SW480 (cell line): ENCODE measurements around the gene NUTM2G.
"Not testable (repeated sequence)": the region's sequence is repeated elsewhere in the genome, so short reads cannot be mapped to it uniquely, and the experiment has no call there.

Source experiments
- DNase-seq: peaks from one replicate; pipeline ENCODE4 v3.0.0-alpha.2; 2016; ENCODE audit warnings: low spot score

Gene NUTM2G, protein sequence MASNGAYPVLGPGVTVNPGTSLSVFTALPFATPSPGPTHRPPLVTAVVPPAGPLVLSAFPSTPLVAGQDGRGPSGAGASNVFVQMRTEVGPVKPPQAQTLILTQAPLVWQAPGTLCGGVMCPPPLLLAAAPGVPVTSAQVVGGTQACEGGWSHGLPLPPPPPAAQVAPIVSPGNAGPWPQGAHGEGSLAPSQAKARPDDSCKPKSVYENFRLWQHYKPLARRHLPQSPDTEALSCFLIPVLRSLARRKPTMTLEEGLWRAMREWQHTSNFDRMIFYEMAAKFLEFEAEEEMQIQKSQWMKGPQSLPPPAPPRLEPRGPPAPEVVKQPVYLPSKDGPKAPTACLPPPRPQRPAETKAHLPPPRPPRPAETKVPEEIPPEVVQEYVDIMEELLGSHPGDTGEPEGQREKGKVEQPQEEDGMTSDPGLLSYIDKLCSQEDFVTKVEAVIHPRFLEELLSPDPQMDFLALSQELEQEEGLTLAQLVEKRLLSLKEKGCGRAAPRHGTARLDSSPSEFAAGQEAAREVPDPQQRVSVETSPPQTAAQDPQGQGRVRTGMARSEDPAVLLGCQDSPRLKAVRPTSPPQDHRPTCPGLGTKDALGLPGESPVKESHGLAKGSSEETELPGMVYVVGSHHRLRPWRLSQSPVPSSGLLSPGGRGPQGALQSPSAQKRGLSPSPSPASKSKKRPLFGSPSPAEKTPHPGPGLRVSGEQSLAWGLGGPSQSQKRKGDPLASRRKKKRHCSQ

DNA sequence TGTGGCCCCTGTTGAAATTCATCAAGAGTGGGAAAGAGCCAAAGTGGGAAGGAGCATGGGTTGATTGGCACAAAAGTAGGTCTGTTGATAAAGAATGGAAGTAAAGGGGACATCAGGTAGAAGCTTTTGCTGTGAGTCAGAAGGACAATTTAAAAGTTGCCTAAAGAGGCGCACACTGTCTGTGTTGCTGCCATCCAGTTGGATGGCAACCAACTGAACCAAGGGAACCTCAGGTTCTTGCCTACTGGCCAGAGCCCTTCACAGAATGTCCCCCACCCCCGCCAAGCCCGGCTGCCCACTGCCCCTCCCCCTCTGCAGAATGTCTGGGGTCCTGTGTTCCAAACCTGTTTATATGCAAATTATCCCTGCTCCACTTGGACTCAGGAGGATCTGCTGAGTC is at the start of gene NUTM2G:
Gene NUTM2G, plus strand, starts transcription at position 301 of the 400 bp plus-strand sequence. CDS start 182 bp downstream, outside the sequence.
- DNase-seq, result not testable (repeated sequence)

DNA sequence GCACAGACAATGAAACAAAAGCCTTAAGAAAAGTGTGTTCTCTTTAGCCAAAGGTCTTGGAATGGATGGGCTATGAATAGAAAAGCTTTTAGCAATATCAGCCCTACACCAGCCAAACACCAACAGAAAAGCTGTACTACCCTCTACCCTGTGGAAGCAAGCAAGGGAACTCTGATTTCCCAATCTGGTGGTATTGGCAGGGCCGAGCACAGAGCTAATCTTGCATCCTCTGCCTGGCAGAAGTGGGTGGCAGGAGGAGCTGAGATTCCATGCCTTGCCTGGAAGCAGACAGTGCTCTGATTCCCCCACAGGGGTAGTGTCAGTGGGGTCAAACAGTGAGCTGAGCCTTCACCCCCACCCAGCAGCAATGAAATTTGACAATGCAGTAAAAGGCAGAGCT is 44.7 kb upstream of the NUTM2G start:
- no peak for DNase-seq

DNA sequence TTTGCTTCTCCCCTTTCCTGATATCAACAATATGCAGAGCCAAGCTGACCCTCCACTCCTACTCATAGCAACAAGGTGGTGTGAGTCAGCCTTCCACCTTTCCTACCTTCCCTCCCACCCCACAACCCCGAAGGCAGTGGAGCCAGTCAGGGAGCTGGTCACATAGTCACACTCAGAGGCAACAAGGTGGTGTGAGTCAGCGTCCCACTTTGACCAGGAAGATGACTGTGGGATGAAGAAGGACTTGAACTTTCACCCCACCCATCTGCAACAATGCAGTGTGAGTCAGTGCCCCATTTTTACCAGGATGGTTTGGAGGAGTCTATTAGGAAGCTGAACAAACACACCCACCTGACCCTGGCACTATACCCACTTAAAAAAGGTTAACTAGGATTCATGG is 44.2 kb upstream of the NUTM2G start:
- peak; percentile 84 for DNase-seq

DNA sequence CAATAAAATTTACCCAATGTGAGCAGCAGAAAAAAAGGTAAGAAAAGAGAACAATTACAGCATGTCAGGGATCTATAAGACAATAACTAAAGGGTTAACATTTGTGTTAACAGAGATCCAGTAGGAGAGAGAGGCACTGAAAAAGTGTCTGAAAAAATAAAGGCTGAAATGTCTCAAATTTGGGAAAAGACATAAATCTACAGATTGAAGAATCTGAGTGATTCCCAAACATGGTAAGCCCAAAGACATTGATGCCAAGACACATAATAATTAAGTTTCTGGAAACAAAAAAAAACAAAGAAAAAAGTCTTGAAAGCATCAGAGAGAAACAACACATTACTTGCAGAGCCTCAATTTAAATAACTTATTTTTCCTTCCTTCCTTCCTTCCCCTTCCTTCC is 43.2 kb upstream of the NUTM2G start:
- DNase-seq, result no peak

DNA sequence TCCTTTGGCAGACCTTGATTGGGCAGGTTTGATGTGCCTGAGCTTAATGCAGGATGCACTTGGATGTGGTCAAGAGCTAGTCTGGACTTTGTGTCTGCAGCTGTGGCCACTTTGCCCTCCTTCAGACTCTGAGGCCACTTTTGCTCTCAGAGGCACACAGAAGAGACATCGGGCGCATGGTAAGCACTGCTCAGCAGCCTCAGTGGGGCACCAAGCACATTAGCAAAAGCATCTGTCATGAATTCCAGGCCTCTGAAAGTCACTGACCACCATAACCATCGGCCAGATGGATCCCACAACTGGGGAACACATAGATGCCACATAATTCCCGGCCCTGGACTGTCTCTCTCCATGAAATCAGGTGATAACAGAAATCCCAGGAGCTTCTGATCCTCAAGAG is 40.1 kb upstream of the NUTM2G start:
- DNase-seq, result no peak

DNA sequence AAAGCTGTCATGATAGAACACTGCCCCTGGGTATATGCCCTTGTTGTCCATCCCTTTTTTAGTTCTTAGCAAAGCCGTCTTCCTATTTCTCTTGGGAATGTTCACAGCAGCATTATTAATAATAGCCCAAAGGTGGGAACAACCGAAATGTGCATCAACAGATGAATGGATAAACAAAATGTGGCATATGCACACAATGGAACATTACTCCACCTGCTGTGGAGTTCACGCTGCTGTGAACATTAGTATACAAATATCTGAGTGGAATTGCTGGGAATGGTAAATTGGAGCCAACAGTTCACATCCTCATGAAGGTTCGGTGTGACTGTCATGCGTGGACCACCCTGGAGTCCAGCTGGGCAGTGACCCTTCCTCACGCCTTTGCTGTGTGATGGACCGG is 36.5 kb upstream of the NUTM2G start:
- DNase-seq, result no peak

DNA sequence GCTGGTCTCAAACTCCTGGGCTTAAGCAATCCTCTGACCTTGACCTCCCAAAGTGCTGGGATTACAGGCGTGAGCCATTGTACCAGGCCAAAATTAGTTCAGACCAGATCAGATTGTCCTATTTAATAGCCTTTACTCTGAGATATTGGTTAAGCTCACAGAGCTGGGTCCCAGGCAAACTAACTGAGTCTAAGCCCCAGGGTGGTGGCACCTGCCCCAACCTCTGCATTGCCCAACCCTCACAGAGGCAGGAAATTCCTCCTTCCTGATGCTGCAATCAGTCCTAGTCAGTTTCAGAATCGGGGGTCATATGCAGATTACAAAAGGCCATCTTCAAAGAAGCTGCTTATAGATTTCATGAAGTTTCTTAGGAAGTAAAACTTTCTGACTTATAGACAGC is 28.6 kb upstream of the NUTM2G start:
- DNase-seq, result not testable (repeated sequence)

DNA sequence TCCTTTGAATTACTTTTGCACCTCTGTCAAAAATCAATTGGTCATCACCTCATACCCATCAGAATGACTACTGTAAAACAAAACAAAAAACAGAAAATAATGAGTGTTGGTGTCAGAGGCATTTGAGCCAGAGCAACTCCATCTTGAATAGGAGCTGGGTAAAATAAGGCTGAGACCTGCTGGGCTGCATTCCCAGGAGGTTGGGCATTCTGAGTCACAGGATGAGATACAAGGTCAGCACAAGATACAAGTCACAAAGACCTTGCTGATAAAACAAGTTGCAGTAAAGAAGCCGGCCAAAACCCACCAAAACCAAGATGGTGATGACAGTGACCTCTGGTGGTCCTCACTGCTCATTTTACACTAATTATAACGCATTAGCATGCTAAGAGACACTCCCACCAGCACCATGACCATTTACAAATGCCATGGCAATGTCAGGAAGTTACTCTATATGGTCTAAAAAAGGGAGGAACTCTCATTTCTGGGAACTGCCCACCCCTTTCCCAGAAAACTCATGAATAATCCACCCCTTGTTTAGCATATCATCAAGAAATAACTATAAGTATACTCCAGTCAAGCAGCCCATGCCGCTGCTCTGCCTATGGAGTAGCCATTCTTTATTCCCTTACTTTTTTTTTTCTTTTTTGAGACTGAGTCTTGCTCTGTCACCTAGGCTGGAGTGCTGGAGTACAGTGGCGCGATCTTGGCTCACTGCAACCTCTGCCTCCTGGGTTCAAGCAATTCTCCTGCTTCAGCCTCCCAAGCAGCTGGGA is 23.5 kb upstream of the NUTM2G start:
- not testable (repeated sequence) for DNase-seq

DNA sequence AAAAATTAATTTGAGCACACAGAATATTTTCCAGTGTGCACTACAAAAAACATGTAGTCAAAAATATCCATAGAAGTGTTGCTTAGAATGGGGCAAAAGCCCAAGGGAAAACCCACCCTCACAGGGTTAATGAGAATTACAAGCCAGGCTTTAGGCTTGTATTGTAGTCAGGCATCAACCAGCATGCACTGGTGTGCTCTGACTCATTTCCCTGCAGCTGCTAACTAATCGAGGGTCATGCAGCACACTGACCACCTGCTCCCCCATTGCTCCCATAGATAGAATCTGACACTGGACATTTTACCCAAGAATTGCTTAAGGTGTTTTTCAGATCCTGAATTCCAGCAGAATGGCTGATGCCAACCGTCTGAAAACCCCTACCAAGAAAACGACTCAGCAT is 20.2 kb upstream of the NUTM2G start:
- not testable (repeated sequence) for DNase-seq

DNA sequence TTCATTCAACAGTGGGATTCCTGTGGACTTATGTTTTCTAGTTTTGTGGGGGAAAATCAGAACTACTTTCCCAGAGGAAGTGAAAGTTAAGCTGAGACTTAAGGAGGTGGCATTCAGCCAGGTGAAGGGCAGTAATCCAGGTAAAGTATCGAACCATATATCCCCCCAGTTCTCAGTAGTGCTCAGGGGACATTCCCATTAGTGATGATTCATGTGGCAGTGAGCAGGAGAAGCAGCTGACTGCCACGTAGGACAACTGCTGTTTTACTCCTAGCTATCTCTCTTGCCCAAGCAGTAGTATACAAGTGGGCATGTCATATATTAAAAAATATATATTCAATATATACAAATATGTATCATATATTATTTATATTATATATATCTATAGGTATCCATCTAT is 13.1 kb upstream of the NUTM2G start:
- not testable (repeated sequence) for DNase-seq

DNA sequence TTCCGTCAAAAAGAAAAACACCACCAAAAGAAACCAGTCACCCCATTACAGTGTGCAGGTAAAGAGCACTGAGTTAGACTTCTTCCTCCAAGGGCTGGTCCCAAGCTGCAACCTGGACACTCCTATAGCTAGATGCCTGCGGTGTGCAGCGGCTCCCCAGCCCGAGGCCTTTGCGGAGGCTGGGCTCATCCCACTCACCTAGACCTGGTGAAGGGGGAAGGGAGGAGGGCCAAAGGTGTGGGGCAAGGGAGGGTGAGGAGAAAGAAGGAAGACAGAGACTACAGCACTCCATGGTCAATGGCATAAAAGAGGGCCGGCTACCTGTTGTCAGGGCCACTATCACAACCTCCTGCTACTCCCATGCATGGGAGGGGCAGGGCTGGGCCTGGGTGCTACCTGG is 12.1 kb upstream of the NUTM2G start:
- not testable (repeated sequence) for DNase-seq

DNA sequence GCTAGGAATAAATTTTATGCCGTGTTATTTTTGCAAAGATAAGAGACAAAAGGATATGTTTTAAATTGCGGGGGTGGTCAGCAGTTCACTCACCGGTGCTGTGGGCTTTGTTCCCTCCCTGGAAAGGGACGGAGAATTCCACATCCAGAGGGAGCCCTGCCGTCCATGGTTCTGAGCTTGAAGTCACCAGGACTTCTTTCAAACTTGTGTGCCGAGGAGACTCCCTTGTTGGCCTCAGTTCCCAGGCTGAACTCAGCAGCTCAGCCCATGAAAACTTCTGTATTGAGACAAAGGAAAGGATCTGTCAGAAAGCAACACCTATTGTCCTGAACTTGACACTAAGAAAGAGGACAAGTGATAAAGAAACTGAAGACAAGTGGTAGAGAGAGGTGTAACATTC is 10.1 kb upstream of the NUTM2G start:
- not testable (repeated sequence) for DNase-seq

DNA sequence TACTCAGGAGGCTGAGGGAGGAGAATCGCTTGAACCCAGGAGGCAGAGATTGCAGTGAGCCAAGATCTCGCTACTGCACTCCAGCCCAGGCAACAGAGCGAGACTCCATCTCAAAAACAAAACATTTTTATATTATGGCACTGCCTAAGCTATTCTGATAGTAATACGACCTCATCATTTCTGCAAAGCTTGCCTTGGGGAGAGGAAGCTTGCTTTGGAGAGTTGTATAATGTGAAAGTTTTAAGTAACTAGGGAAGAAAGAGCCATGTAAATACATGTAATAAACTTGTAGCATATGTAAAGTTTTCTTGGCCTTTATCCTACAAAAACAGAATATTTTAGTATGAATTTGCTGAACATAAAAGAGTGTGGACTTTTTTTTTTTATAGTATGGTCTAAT is 7.8 kb upstream of the NUTM2G start:
- not testable (repeated sequence) for DNase-seq

DNA sequence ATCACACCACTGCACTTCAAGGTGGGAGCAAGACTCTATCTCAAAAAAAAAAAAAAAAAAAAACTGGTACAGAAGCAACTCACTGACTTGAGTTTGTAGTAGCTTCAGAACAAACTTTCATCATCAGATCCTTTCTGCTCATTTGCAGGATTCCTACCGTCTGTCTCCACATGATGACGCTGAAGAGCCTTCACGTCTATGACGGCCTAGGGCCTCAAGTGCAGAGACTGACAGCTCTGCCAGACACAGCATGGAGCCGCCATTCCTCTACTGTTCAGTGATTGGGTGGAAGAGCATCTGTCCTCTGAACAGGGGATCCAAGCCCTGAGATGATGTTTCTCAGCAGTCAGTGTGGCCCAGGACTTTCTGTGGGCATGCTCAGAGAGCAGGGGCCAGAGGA is 3.1 kb upstream of the NUTM2G start:
- DNase-seq, result not testable (repeated sequence)

DNA sequence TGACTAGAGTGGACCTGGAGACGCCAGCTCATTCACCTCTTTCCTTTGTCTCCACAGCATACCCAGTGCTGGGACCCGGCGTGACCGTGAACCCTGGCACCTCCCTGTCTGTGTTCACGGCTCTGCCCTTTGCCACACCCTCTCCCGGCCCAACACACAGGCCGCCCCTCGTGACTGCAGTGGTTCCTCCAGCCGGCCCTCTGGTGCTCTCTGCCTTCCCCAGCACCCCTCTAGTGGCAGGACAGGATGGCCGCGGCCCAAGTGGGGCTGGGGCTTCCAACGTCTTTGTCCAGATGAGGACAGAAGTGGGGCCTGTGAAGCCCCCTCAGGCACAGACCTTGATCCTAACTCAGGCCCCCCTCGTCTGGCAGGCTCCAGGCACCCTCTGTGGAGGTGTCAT is 3.0 kb downstream of the NUTM2G start:
- not testable (repeated sequence) for DNase-seq

DNA sequence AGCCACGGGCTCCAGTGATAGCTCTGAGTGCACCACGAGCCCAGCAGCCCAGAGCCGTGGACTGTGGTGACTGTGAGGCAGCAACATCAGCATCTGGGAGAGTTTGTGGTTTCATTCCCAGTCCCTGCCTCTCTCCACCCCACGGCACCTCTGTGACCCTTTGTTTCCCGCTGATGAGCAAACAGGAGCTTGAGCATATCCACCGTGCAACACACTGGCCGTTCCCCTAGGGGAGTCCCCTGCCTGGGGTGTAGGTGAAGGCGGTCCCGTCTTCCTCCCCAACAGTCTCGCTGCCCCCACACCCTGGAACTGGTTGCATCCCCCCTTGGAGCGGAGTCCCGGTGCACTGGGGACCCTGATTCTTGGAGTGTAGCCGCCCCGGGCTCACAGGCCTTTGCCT is 5.5 kb downstream of the NUTM2G start:
- not testable (repeated sequence) for DNase-seq

DNA sequence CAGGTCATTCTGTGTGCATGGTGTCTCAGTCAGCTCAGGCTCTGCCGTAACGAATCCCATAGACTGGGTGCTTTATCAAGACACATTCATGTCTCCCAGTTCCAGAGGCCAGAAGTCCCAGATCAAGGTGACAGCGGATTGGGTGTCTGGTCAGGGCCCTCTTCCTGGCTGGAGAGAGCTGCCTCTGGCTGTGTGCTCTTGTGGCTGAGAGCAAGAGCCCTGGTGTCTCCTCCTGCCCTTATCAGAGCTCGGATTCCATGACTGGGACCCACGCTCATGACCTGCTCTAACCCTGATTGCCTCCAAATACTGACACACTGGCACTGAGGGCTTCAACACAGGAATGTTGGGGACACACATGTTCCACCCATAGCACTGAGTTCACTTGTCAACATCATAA is 6.1 kb downstream of the NUTM2G start:
- not testable (repeated sequence) for DNase-seq

DNA sequence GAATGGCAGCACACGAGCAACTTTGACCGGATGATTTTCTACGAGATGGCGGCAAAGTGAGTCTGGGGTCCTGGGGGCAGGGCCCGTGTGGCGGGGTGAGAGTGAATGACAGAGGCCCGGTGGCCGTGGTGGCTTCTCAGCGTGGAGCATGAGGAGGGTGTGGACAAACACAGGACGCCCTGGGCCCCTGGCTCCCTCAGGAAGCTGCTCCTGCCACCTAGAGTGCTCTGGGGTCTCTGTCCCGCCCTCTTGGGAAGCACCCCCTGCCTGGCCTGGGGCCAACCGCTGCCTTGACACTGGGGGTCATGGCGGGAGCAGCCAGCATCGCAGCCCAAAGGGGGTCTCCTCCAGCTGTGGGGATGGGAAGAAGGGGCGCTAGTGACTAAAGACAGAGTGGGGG is 6.8 kb downstream of the NUTM2G start:
- not testable (repeated sequence) for DNase-seq

DNA sequence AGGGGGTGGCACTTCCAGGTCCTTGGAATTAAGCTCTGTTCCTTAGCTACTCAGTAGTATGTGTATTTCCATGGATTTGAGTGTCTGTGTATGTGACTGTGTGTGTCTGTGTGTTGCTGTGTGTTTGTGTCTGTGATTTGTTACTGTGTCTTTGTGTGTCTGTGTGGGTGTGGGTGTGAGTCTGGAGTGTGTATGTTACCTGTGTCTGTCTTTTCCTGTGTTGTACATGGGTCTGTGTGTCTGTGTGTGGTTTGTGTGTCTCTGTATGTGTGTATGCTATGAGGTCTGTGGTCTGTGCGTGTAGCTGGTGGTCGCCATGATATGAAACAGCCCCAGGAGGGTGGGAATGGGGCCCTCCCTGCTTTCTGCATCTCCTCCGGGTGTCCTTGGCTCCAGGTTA is 8.8 kb downstream of the NUTM2G start:
- DNase-seq, result not testable (repeated sequence)

DNA sequence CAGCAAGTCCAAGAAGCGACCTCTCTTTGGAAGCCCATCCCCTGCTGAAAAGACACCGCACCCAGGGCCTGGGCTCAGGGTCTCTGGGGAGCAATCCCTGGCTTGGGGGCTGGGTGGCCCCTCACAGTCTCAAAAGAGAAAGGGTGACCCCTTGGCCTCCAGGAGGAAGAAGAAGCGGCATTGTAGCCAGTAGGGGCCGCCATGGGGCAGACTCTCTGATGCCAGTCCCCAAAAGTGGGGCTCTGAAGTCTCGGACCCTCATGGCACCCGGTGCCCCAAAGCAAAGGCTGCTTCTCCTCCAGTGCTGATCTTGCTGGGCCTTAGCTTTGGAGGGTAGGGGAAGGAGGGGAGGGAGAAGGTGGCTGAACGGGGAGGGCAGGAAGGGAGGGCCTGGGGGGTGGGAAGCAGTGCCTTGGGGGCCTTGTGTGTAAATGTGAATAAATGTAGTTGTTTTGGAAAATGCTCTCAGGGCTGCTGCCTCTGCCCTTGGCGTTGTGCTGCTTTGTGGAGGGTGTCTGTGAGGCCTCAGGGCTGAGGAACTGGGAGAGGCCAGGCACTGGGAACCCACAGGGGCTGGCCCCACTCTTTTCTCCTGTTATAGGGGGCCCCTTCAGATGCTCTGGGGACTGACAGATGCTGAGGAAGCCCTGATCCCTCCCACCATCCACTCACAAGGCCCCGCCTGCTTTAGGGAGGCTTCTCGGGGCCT is 10.5 kb downstream of the NUTM2G start:
- DNase-seq, result not testable (repeated sequence)

DNA sequence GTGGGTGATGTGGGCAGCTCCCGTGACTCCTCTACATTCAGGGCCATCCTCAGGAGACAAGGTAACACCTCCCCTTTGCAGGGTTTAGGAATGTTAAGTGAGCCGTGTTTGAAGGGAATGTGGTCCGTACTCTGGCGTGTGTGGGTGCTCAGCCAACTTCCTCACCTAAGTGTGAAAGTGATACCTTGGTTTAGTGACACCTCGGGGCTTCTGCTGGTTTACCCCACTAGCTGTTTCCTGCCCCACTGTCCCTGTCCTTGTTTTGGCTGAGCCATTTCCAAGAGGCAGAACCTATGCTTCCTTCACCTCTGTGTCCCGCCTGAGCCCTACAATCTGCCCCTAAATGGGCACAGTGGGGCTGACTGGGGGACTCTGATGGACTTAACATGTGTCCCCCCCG is 12.3 kb downstream of the NUTM2G start:
- not testable (repeated sequence) for DNase-seq

DNA sequence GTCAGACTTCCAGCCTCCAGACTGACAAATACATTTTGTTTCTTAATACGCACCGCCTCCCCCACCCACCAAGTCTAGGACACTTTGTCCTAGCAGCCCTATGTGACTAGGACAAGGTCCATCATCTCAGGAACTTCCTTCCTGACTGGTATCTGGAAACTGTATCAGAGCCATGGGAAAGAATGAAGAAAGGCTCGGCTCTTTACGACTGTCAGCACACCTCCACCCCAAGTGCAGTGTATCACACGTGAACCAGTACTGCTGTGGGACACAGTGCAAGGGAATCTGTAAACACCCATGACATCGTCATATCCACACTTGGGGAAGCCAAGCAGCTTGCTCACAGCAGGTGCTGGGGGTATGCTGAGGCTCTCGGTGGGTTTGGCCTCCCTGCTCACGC is 13.0 kb downstream of the NUTM2G start:
- DNase-seq, result not testable (repeated sequence)
